H1 (cell line): ENCODE data around the gene GARIN3. TPM values are rescaled to one million over a fixed set of nuclear protein-coding genes. Genes with fewer than 3 reads are reported as not detected.

Experiments used
- CTCF ChIA-PET: fragments of 300-600 bp; sonication (Branson Sonifier 250); formaldehyde crosslinking; loops from one replicate; lab custom pipeline; 2021; ENCODE audit not compliant: partially characterized antibody; lab: Charles Lee
- POLR2A ChIA-PET: fragments of 300-600 bp; sonication (Branson Sonifier 250); formaldehyde crosslinking; loops from one replicate; lab custom pipeline; 2021; ENCODE audit warnings: inconsistent platforms; ENCODE audit not compliant: partially characterized antibody; lab: Charles Lee
- DNase-seq, 2 experiments: peaks; one replicate each; pipeline versions ENCODE4 v3.0.0 to v3.0.0-alpha.2; 2010 to 2022; ENCODE audit warnings: low spot score in 2 of 2, low read depth in 1 of 2, mixed read lengths in 1 of 2
- FAIRE-seq: peaks from 2 replicates; lab custom pipeline; 2011; peaks lifted over from hg19 to GRCh38; lab: Jason Lieb, UNC
- H2AFZ ChIP-seq: 2 replicates; pipeline ENCODE4 v1.8.1; 2012; ENCODE audit warnings: low read length, inconsistent platforms
- H2AK5ac ChIP-seq: 2 replicates; pipeline ENCODE4 v1.6.1; 2013; ENCODE audit warnings: low read depth, low read length
- H2BK120ac ChIP-seq: replicated peaks from 2 replicates; pipeline ENCODE3; 2013; ENCODE audit warnings: low read depth, low read length, inconsistent platforms
- H2BK12ac ChIP-seq: 2 replicates; pipeline ENCODE4 v1.6.1; 2013; ENCODE audit warnings: low read depth, low read length
- H2BK15ac ChIP-seq: 2 replicates; pipeline ENCODE4 v1.6.1; 2013; ENCODE audit warnings: low read length
- H2BK20ac ChIP-seq: 2 replicates; pipeline ENCODE4 v1.6.1; 2013; ENCODE audit warnings: low read length
- H2BK5ac ChIP-seq: 2 replicates; pipeline ENCODE4 v1.6.1; 2013; ENCODE audit warnings: low read depth, low read length
- H3K14ac ChIP-seq: 2 replicates; pipeline ENCODE4 v1.6.1; 2013; ENCODE audit warnings: inconsistent platforms; ENCODE audit not compliant: insufficient read length
- H3K18ac ChIP-seq: 2 replicates; pipeline ENCODE4 v1.6.1; 2013; ENCODE audit warnings: low read length; ENCODE audit errors: extremely low read depth
- H3K23ac ChIP-seq: 2 replicates; pipeline ENCODE4 v1.6.1; 2013; ENCODE audit warnings: inconsistent platforms; ENCODE audit not compliant: insufficient read length
- H3K23me2 ChIP-seq: 2 replicates; pipeline ENCODE4 v1.6.1; 2013; ENCODE audit warnings: low read depth, low read length
- H3K27ac ChIP-seq: 2 replicates; pipeline ENCODE4 v1.6.1; 2011; ENCODE audit warnings: low read depth, low read length, inconsistent platforms
- H3K27me3 ChIP-seq, 4 experiments: replicated peaks in 1 of 4; 1 replicate in 1 of 4; 2 replicates in 3 of 4; pipeline versions ENCODE4 v1.6.1 to v1.8.1; 2011 to 2013; ENCODE audit warnings: low read length in 3 of 4, mild to moderate bottlenecking in 3 of 4, inconsistent platforms in 2 of 4, mixed read lengths in 2 of 4, moderate library complexity in 1 of 4; ENCODE audit not compliant: control insufficient read depth in 3 of 4, insufficient read depth in 3 of 4; ENCODE audit errors: extremely low read depth in 1 of 4
- H3K36me3 ChIP-seq, 4 experiments: 2 replicates each; pipeline versions ENCODE4 v1.6.1 to v1.8.1; 2011 to 2013; ENCODE audit warnings: mild to moderate bottlenecking in 4 of 4, low read length in 3 of 4, moderate library complexity in 2 of 4, control low read depth in 1 of 4, inconsistent platforms in 1 of 4; ENCODE audit not compliant: insufficient read depth in 4 of 4, control insufficient read depth in 2 of 4
- H3K4ac ChIP-seq: replicated peaks from 2 replicates; pipeline ENCODE3; 2013; ENCODE audit warnings: low read length, low read depth, mixed read lengths, inconsistent platforms; ENCODE audit not compliant: insufficient read length
- H3K4me1 ChIP-seq, 4 experiments: replicated peaks in 1 of 4; 1 replicate in 1 of 4; 2 replicates in 3 of 4; pipeline versions ENCODE4 v1.6.1 to v1.8.1; 2011 to 2013; ENCODE audit warnings: low read length in 3 of 4, inconsistent platforms in 2 of 4, mixed read lengths in 1 of 4; ENCODE audit not compliant: insufficient read depth in 4 of 4, control insufficient read depth in 3 of 4
- H3K4me2 ChIP-seq, 2 experiments: 2 replicates each; pipeline versions ENCODE4 v1.6.1 to v1.8.1; 2011 to 2013; ENCODE audit warnings: low read depth in 2 of 2, low read length in 2 of 2, control low read depth in 1 of 2, inconsistent platforms in 1 of 2, mild to moderate bottlenecking in 1 of 2; ENCODE audit not compliant: insufficient read depth in 1 of 2
- H3K4me3 ChIP-seq, 4 experiments: fragments of 200-600, 300-600 bp in 1 of 4; sonication (generic), shearing (Covaris generic), sonication (Bioruptor Twin) in 1 of 4; 2 replicates each; pipeline versions ENCODE4 v1.5.1 to v1.8.1; 2011 to 2016; ENCODE audit warnings: low read length in 4 of 4, low read depth in 3 of 4, control low read depth in 2 of 4, inconsistent platforms in 2 of 4, mild to moderate bottlenecking in 2 of 4, mixed read lengths in 1 of 4, moderate library complexity in 1 of 4; ENCODE audit not compliant: insufficient read depth in 2 of 4; ENCODE audit errors: extremely low read depth in 1 of 4
- H3K56ac ChIP-seq: replicated peaks from 2 replicates; pipeline ENCODE3; 2013; ENCODE audit warnings: low read depth, mild to moderate bottlenecking, mixed read lengths, low read length, inconsistent platforms; ENCODE audit not compliant: insufficient read length
- H3K79me1 ChIP-seq: 2 replicates; pipeline ENCODE4 v1.6.1; 2013; ENCODE audit warnings: low read depth, low read length, control low read depth
- H3K79me2 ChIP-seq, 2 experiments: 2 replicates each; pipeline versions ENCODE4 v1.6.1 to v1.8.1; 2012 to 2013; ENCODE audit warnings: low read length in 2 of 2, mild to moderate bottlenecking in 2 of 2, inconsistent platforms in 1 of 2; ENCODE audit not compliant: insufficient read depth in 2 of 2, control insufficient read depth in 1 of 2
- H3K9ac ChIP-seq, 4 experiments: replicated peaks in 1 of 4; 1 replicate in 1 of 4; 2 replicates in 3 of 4; pipeline versions ENCODE4 v1.6.1 to v1.8.1; 2011 to 2013; ENCODE audit warnings: low read depth in 3 of 4, low read length in 3 of 4, control low read depth in 2 of 4, mild to moderate bottlenecking in 2 of 4, moderate library complexity in 2 of 4, inconsistent platforms in 1 of 4; ENCODE audit errors: extremely low read depth in 1 of 4
- H3K9me3 ChIP-seq, 2 experiments: 2 replicates each; pipeline versions ENCODE4 v1.6.1 to v1.8.1; 2012 to 2013; ENCODE audit warnings: mild to moderate bottlenecking in 2 of 2, moderate library complexity in 2 of 2, control low read depth in 1 of 2, inconsistent platforms in 1 of 2, low read depth in 1 of 2, low read length in 1 of 2, mixed read lengths in 1 of 2; ENCODE audit not compliant: insufficient read depth in 2 of 2
- H4K20me1 ChIP-seq, 2 experiments: replicated peaks in 1 of 2; 2 replicates each; pipeline versions ENCODE3 to v1.8.1; 2011 to 2013; ENCODE audit warnings: inconsistent platforms in 2 of 2, low read length in 2 of 2, mild to moderate bottlenecking in 1 of 2; ENCODE audit not compliant: insufficient read depth in 2 of 2, control insufficient read depth in 1 of 2
- H4K5ac ChIP-seq: 2 replicates; pipeline ENCODE4 v1.6.1; 2013; ENCODE audit warnings: low read length, low read depth, mixed read lengths, inconsistent platforms; ENCODE audit not compliant: insufficient read length
- H4K8ac ChIP-seq: 2 replicates; pipeline ENCODE4 v1.8.0; 2013; ENCODE audit warnings: mild to moderate bottlenecking, moderate library complexity, low read length, inconsistent platforms; ENCODE audit not compliant: insufficient read depth; ENCODE audit errors: extremely low read depth
- H4K91ac ChIP-seq: replicated peaks from 2 replicates; pipeline ENCODE3; 2013; ENCODE audit warnings: low read length, mixed read lengths, inconsistent platforms; ENCODE audit not compliant: insufficient read length
- EGR1 ChIP-seq: IDR thresholded peaks from 2 replicates; pipeline ENCODE4 v1.6.1; 2011; ENCODE audit warnings: low read depth, low read length, borderline replicate concordance
- NRF1 ChIP-seq: IDR thresholded peaks from 2 replicates; pipeline ENCODE4 v1.6.1; 2011; ENCODE audit warnings: mild to moderate bottlenecking, low read depth, low read length, improper control_type of control experiment
- WGBS, 2 experiments: shearing (Covaris generic) in 1 of 2; methylation state at CpG; one replicate each; pipeline versions ENCODE4 v1.1.6 to v1.1.7; 2013 to 2015; ENCODE audit warnings: low lambda C conversion rate in 2 of 2, mixed read lengths in 2 of 2, inconsistent platforms in 1 of 2, low coverage in 1 of 2, missing lambda C conversion rate in 1 of 2; ENCODE audit not compliant: insufficient replicate concordance in 2 of 2, insufficient coverage in 1 of 2, insufficient read length in 1 of 2; ENCODE audit errors: extremely low coverage in 1 of 2, missing lambda C conversion rate in 1 of 2; 5-methylcytosine and 5-hydroxymethylcytosine counted together
- polyA plus RNA-seq, 7 experiments: library from polyadenylated mRNA; depleted of rRNA in 3 of 7; stranded (reverse) in 5 of 7; unstranded in 2 of 7; fragments of >200 nt in 5 of 7; fragments of 200-250 nt in 2 of 7; gene quantifications; 1 replicate in 5 of 7; 2 replicates in 1 of 7; 4 replicates in 1 of 7; pipeline versions ENCODE4 v1.2.1 to v1.2.3, GENCODE V29; 2011 to 2013; ENCODE audit warnings: missing spikeins in 2 of 7, mixed read lengths in 2 of 7
- total RNA-seq: library from RNA; stranded (reverse); fragmentation: NEBNext Ultra II Directional; extraction: Animal tissue kit (Norgen Biotek cat#: 25700); gene quantifications from 2 replicates; pipeline ENCODE4 v1.2.1, GENCODE V29; 2021

GARIN3 gene
- total and polyA plus RNA-seq, 2 of the 8 experiments (the other 6 are each of a cell fraction or from before 2014, with no cell fraction given) = not detected

DNA sequence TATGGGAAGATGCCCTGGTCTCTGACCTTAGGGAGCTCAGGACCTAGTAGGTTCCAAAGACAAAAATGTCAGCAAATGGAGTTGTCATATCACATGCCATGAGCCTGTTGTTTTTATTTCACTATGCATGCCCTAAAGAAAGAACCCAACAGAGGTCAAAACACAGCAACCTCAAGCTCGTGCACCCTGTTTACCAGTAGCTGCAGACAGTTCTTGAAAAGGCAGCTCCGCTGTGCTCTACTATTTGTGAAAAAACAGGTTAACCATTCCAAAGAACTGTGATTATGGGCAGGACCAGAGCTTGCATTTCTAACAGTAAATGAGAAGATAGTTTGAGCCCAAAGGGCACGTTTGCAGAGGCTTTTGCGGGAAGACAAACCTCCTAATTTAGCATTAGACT lies 37.4 kb upstream of the GARIN3 start:
- DNase-seq = no peak
- no peak overlapping the region for H2BK5ac ChIP-seq
- no peak overlapping the region for H3K4ac ChIP-seq
- no peaks in the 10 kb centered on the region for H3K79me1 ChIP-seq
- no peak overlapping the region for H3K23ac ChIP-seq
- H2AK5ac ChIP-seq = no peak overlapping the region
- H3K4me2 ChIP-seq = no peak overlapping the region
- no peaks in the 10 kb centered on the region for H4K20me1 ChIP-seq
- H3K9ac ChIP-seq = no peak overlapping the region
- no peaks in the 10 kb centered on the region for H3K23me2 ChIP-seq
- H3K56ac ChIP-seq = no peak overlapping the region
- no peak overlapping the region for H2BK15ac ChIP-seq
- no peak overlapping the region for H2BK20ac ChIP-seq
- POLR2A ChIA-PET = no interaction called here
- H3K4me3 ChIP-seq = no peak overlapping the region
- H4K8ac ChIP-seq = no peak overlapping the region
- H4K91ac ChIP-seq = no peak overlapping the region
- H3K9me3 ChIP-seq = no peaks in the 10 kb centered on the region
- CTCF ChIA-PET = interaction anchor here (0.6 kb wide), 1 partner anchor 55 kb away, joined by 4 read pairs; no protein-coding TSS in a partner anchor
- H3K27ac ChIP-seq = no peak overlapping the region
- H4K5ac ChIP-seq = no peak overlapping the region
- H3K27me3 ChIP-seq = no peaks in the 10 kb centered on the region
- no peak overlapping the region for H3K14ac ChIP-seq
- TF ChIP-seq EGR1 = no peak
- TF ChIP-seq NRF1 = no peak
- TF ChIP-seq, all 59 proteins: peak for 0
- H2BK120ac ChIP-seq = no peak overlapping the region
- WGBS, 2 experiments = 95% methylated on average over 4 of the region's 4 CpGs; no CpG with 5 or more reads in 1 of the 2 experiments
- no peaks in the 10 kb centered on the region for H3K36me3 ChIP-seq
- no peak overlapping the region for H2BK12ac ChIP-seq
- H2AFZ ChIP-seq = peak overlapping the region; percentile 92
- no peaks in the 10 kb centered on the region for H3K4me1 ChIP-seq
- FAIRE-seq = no peak
- H3K79me2 ChIP-seq = no peaks in the 10 kb centered on the region
- no peak overlapping the region for H3K18ac ChIP-seq
